ENCODE results near the gene G6PC3.
A peak's percentile ranks its signal among the peaks of the same experiment; 100 is the strongest.

G6PC3 gene

DNA sequence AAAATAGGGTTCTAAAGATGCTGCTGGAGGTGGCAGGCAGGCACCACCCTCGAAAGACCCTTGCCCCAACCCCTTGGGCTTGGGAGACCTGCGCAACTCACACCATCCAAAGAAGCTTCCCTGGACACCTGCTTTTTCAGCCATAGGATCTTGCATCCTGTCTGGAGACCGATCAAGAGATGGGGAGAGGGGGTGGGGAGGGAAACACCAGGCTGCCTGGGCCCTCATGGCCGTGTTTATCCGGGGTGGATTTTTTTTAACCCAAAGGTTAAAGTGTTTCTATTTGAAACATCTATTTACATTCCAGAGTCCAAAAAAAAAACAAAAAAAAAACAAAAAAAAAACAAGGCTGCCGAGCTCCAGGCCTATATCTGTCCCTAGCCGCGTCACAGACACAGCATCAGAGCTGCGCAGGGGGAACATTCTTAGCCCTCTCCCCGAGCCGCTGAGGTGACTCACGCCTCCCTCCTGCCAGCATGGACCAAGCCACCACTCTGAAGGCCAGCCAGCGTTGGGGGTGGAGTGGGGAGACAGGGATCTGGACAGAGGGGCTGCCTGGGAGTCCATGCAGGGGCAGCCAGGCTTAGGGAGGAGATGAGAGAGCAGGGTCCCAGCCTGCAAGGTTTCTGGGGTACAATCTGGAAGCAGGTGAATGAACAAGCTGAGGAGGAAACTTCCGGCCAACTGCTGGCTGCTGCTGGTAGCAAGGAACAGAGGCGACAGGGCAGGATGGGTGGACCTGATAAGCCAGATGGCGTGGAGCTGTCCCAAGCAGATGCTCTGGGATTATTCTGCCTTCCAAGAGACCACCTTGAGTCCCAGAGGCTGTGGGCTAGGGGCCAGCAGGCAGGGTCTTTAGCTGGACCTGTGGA lies 38.1 kb downstream of the G6PC3 start:
- H3K36me3 Mint-ChIP-seq (ENCODE audit: insufficient read depth) = peaks cover 13% of the 10 kb centered on the region
- H3K9me3 Mint-ChIP-seq = no peaks in the 10 kb centered on the region
- H3K27me3 Mint-ChIP-seq = no peaks in the 10 kb centered on the region
- peaks cover 33% of the 10 kb centered on the region for H3K4me1 Mint-ChIP-seq
- no peak overlapping the region for H3K4me3 Mint-ChIP-seq
- ATAC-seq (replicated peaks; ENCODE audit: extremely low read depth, poor library complexity, severe bottlenecking) (no peak), DNase-seq (ENCODE audit: low spot score in 2 of 2) (no peak)
- H3K27ac Mint-ChIP-seq (ENCODE audit: low read depth) = no peak overlapping the region

- DNase-seq (ENCODE audit: low spot score in 2 of 2) (no peak), ATAC-seq (replicated peaks; ENCODE audit: extremely low read depth, poor library complexity, severe bottlenecking) (no peak)
- Mint-ChIP-seq H3K27me3 (no peaks in the 10 kb centered on the region), H3K36me3 (ENCODE audit: insufficient read depth) (peaks cover 13% of the 10 kb centered on the region), H3K27ac (ENCODE audit: low read depth) (no peak overlapping the region), H3K9me3 (no peaks in the 10 kb centered on the region), H3K4me3 (no peak overlapping the region), H3K4me1 (peaks cover 35% of the 10 kb centered on the region)
These were observed 38.7 kb downstream of the G6PC3 start for GRCh38 chr17:44109312-44109630.

- Mint-ChIP-seq H3K27ac (ENCODE audit: low read depth) (no peak overlapping the region), H3K27me3 (no peaks in the 10 kb centered on the region)
These were observed 39.6 kb downstream of the G6PC3 start for GRCh38 chr17:44110011-44110686.

DNA sequence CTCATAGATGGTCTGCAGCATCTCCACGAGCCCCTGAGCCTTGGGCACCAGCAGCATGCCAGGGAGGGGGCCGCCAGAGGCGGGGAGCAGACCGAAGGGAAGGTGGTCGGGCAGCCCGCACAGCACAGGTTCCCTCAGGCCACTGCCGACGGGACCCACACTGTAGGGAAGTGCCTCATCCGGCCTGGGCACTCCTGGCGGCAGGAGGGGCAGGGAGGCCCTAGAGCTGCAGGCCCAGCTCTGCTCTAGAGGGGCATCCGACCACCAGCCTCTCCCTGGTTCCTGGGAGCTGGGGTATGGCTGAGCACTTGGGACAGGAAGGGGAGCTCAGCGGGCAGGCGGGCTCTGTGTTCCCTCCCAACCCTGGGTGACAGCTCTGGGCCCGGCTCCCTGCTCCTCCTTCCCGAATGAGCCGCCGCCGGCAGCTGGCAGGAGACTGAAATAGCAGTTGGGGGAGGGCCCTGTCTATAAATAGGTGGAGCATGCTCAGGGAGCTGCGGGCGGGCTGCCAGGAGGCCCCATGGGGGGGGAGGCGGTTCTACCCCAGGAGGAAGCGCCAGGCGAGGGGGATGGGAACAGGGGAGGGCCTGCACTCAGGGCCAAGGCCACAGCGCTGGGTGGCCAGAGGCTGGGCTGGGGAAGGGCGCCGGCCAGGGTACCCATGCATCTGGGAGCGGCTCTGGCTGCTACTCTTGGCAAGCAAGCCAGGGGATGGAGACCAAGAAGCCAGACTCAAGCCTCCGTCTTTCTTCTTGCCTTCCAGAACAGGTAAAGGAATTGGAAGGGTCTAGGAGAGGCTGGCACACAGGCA lies 40.5 kb downstream of the G6PC3 start:
- no peaks in the 10 kb centered on the region for H3K27me3 Mint-ChIP-seq
- peak overlapping the region; percentile 28 for H3K4me3 Mint-ChIP-seq
- DNase-seq (ENCODE audit: low spot score in 2 of 2) (peak in 1 of 2 donors; percentile 31), ATAC-seq (replicated peaks; ENCODE audit: extremely low read depth, poor library complexity, severe bottlenecking) (peak; percentile 52)
- no peaks in the 10 kb centered on the region for H3K9me3 Mint-ChIP-seq
- peaks cover 8% of the 10 kb centered on the region for H3K36me3 Mint-ChIP-seq (ENCODE audit: insufficient read depth)
- no peak overlapping the region for H3K27ac Mint-ChIP-seq (ENCODE audit: low read depth)
- peaks cover 34% of the 10 kb centered on the region for H3K4me1 Mint-ChIP-seq

More at GRCh38 chr17:44110011-44110686, 39.6 kb downstream of the G6PC3 start:
- Mint-ChIP-seq H3K36me3 (ENCODE audit: insufficient read depth) (peaks cover 10% of the 10 kb centered on the region), H3K4me3 (no peak overlapping the region), H3K9me3 (no peaks in the 10 kb centered on the region), H3K4me1 (peaks cover 28% of the 10 kb centered on the region)
- DNase-seq (ENCODE audit: low spot score in 2 of 2) = no peak
- no peak for ATAC-seq (replicated peaks; ENCODE audit: extremely low read depth, poor library complexity, severe bottlenecking)

DNA sequence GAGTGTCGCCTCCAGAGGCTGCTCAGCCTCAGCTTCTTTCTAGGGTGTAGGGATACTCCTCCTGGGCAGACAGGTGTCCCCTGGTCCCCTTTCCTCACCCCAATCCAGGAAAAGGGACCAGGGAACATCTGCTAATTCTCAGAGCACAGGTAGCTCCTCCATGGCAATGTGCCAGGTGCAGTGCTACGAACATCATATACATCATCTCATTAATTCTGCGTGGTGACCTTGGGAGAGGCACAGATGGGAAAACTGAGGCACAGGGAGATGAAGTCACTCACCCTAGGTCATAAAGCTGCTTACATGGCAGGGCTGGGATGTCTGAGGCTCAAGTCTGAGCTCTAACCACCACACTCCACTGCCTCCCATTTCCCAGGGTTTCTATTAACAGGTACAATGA lies 41.2 kb downstream of the G6PC3 start:
- Mint-ChIP-seq H3K4me1 (peaks cover 42% of the 10 kb centered on the region), H3K27me3 (no peaks in the 10 kb centered on the region), H3K27ac (ENCODE audit: low read depth) (no peak overlapping the region), H3K36me3 (ENCODE audit: insufficient read depth) (peaks cover 9% of the 10 kb centered on the region), H3K9me3 (no peaks in the 10 kb centered on the region), H3K4me3 (peak overlapping the region; percentile 28)
- DNase-seq (ENCODE audit: low spot score in 2 of 2) (no peak), ATAC-seq (replicated peaks; ENCODE audit: extremely low read depth, poor library complexity, severe bottlenecking) (no peak)

GRCh38 chr17:44112284-44113280 lies 42.0 kb downstream of the G6PC3 start:
- no peaks in the 10 kb centered on the region for H3K9me3 Mint-ChIP-seq
- H3K4me1 Mint-ChIP-seq = peaks cover 44% of the 10 kb centered on the region
- peak overlapping the region; percentile 38 for H3K27ac Mint-ChIP-seq (ENCODE audit: low read depth)
- no peak overlapping the region for H3K4me3 Mint-ChIP-seq
- ATAC-seq (replicated peaks; ENCODE audit: extremely low read depth, poor library complexity, severe bottlenecking) (no peak), DNase-seq (ENCODE audit: low spot score in 2 of 2) (no peak)
- H3K36me3 Mint-ChIP-seq (ENCODE audit: insufficient read depth) = peaks cover 7% of the 10 kb centered on the region
- H3K27me3 Mint-ChIP-seq = no peaks in the 10 kb centered on the region

DNA sequence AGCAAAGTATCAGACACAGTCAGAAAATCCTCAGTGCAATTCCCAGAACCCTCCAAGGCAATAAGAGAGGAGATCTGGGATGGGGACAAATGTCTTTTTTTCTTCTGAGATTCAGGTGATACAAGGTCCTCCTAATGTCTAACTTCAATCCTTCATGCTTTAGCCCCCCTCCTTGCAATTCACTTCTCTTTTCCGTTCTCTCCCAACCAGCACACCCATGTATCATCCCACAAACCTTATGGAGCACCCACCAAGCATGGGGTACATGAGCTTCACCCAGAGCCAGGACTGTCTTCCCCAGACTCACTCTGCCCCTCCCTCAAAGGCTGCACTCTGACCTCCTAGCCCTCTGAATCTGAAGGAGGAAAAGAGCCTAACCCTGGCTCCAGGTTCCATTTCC lies 42.8 kb downstream of the G6PC3 start:
- peaks cover 5% of the 10 kb centered on the region for H3K36me3 Mint-ChIP-seq (ENCODE audit: insufficient read depth)
- DNase-seq (ENCODE audit: low spot score in 2 of 2) (no peak), ATAC-seq (replicated peaks; ENCODE audit: extremely low read depth, poor library complexity, severe bottlenecking) (no peak)
- no peak overlapping the region for H3K4me3 Mint-ChIP-seq
- H3K9me3 Mint-ChIP-seq = no peaks in the 10 kb centered on the region
- H3K27me3 Mint-ChIP-seq = no peaks in the 10 kb centered on the region
- H3K4me1 Mint-ChIP-seq = peaks cover 45% of the 10 kb centered on the region
- H3K27ac Mint-ChIP-seq (ENCODE audit: low read depth) = peak overlapping the region; percentile 38

- H3K27me3 Mint-ChIP-seq = no peaks in the 10 kb centered on the region
- H3K4me3 Mint-ChIP-seq = no peak overlapping the region
- H3K9me3 Mint-ChIP-seq = no peaks in the 10 kb centered on the region
- DNase-seq (ENCODE audit: low spot score in 2 of 2) (no peak), ATAC-seq (replicated peaks; ENCODE audit: extremely low read depth, poor library complexity, severe bottlenecking) (no peak)
- H3K4me1 Mint-ChIP-seq = peaks cover 53% of the 10 kb centered on the region
- H3K36me3 Mint-ChIP-seq (ENCODE audit: insufficient read depth) = peaks cover 3% of the 10 kb centered on the region
- no peak overlapping the region for H3K27ac Mint-ChIP-seq (ENCODE audit: low read depth)
These were observed 43.6 kb downstream of the G6PC3 start for GRCh38 chr17:44113868-44114840.

DNA sequence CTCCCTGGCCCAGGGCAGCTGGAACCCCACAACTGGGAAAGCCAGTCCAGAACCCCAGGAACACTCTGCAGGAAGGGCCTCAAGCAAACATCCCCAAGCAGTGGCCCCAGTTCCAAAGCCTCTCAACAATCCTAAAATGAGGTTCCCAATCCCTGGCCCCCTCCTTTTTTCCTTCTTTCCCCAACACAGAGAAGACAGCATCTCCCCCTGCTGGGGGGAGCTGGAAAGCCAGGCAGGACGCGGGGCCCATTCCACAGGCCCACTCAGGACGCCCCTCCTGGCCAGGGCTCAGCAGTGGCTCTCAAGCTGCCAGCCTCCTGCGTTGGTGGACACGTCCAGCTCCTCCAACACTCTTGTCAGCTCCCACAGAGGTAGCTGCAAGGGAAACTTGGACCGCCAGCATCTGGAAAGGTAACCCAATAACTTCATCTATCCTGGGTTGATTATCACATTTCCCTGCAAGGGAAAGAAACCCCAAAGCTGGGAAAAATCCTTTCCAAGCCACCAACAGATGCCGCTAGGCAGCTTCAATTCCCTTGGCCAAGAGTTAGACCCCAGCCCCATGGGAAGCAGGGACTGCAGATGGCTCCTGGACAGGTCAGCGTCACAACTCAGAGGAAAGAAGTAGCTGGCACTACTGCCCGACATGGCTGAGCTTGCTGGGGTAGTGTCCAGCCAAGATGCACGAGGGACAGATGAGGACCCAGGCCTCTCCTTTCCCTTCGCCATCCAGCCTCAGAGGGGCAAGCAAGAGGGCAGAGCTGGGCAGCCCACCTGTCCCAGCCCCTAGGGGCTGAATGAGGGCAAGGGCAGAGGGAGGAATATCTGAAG lies 45.3 kb downstream of the G6PC3 start:
- no peak overlapping the region for H3K4me3 Mint-ChIP-seq
- H3K36me3 Mint-ChIP-seq (ENCODE audit: insufficient read depth) = peaks cover 8% of the 10 kb centered on the region
- peaks cover 69% of the 10 kb centered on the region for H3K4me1 Mint-ChIP-seq
- H3K27ac Mint-ChIP-seq (ENCODE audit: low read depth) = peak overlapping the region; percentile 71
- ATAC-seq (replicated peaks; ENCODE audit: extremely low read depth, poor library complexity, severe bottlenecking) = no peak
- no peaks in the 10 kb centered on the region for H3K27me3 Mint-ChIP-seq
- no peaks in the 10 kb centered on the region for H3K9me3 Mint-ChIP-seq
- DNase-seq (ENCODE audit: low spot score in 2 of 2) = no peak

DNA sequence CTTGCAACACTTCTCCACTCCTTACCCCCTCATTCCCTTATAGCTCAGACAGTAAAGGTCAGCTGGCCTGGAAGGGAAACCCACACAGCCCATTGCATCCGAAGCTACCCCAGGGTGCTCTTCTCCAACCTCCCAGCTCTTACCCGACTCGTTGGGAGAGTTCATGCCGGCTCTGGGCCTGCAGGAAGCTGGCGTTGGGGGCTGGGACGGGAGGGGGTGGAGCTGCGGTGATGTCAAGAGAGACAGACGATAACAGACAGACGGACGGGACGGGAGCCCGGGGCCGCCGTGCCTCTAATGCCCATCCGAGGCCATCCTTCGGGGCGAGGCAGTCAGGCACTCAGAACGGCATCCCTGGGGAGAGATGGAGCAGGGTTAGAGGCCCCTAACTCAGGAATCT lies 46.8 kb downstream of the G6PC3 start:
- ATAC-seq (replicated peaks; ENCODE audit: extremely low read depth, poor library complexity, severe bottlenecking) (no peak), DNase-seq (ENCODE audit: low spot score in 2 of 2) (no peak)
- H3K9me3 Mint-ChIP-seq = no peaks in the 10 kb centered on the region
- H3K4me1 Mint-ChIP-seq = peaks cover 74% of the 10 kb centered on the region
- no peak overlapping the region for H3K4me3 Mint-ChIP-seq
- H3K27ac Mint-ChIP-seq (ENCODE audit: low read depth) = no peak overlapping the region
- no peaks in the 10 kb centered on the region for H3K27me3 Mint-ChIP-seq
- H3K36me3 Mint-ChIP-seq (ENCODE audit: insufficient read depth) = peaks cover 8% of the 10 kb centered on the region

Measured in central memory CD8-positive, alpha-beta T cell (primary cell).